Neural crest cell (in vitro differentiated cells): ENCODE data around the gene HPD. TPM values are rescaled to one million over a fixed set of nuclear protein-coding genes. Genes with fewer than 3 reads are reported as not detected.
A peak's percentile ranks its signal among the peaks of the same experiment; 100 is the strongest.

ENCODE experiments used
- DNase-seq: peaks from one replicate; pipeline ENCODE4 v3.0.0; 2021; ENCODE audit warnings: low read depth, mixed read lengths, low spot score
- H3K27ac Mint-ChIP-seq: one replicate; pipeline ENCODE4 v1.8.0; 2021; ENCODE audit warnings: mild to moderate bottlenecking, mixed read lengths; ENCODE audit not compliant: unreplicated experiment
- H3K27me3 Mint-ChIP-seq: 2 replicates; pipeline ENCODE4 v1.8.0; 2021; ENCODE audit warnings: low read depth, mild to moderate bottlenecking, mixed read lengths
- H3K36me3 Mint-ChIP-seq: 2 replicates; pipeline ENCODE4 v1.8.0; 2021; ENCODE audit warnings: low read depth, mild to moderate bottlenecking, mixed read lengths
- H3K4me1 Mint-ChIP-seq: 2 replicates; pipeline ENCODE4 v1.8.0; 2021; ENCODE audit warnings: mixed read lengths
- H3K4me3 Mint-ChIP-seq: one replicate; pipeline ENCODE4 v1.8.0; 2021; ENCODE audit warnings: mild to moderate bottlenecking, mixed read lengths
- H3K9me3 Mint-ChIP-seq: 2 replicates; pipeline ENCODE4 v1.8.0; 2021; ENCODE audit warnings: mixed read lengths
- CTCF ChIP-seq: fragments of 200-600 bp; sonication (generic); conservative IDR thresholded peaks from 2 replicates; pipeline ENCODE4 v1.5.0; 2021; ENCODE audit warnings: antibody characterized with exemption, mild to moderate bottlenecking
- long read RNA-seq: library from polyadenylated mRNA; unstranded; transcript quantifications from one replicate; pipeline ENCODE4 v2.0.0, GENCODE V29; 2020
- total RNA-seq: library from RNA; stranded (reverse); gene quantifications from 2 replicates; pipeline ENCODE4 v1.2.1, GENCODE V29; 2021

The HPD gene
- total RNA-seq = 0.21 TPM in 1 of 2 replicates, not detected in the other
- long read RNA-seq = 0 reads

GRCh38 chr12:121858662-121859572 is at the start of gene HPD:
TSS of gene HPD (minus strand) at chr12:121858859. CDS start at chr12:121858823, 36 bp downstream.
- H3K4me1 Mint-ChIP-seq = peaks cover 34% of the 10 kb centered on the region
- no peak for TF ChIP-seq CTCF
- no peaks in the 10 kb centered on the region for H3K9me3 Mint-ChIP-seq
- peak within 1 kb of the TSS; percentile 97 for H3K27ac Mint-ChIP-seq
- H3K4me3 Mint-ChIP-seq = no peak within 1 kb of the TSS
- no peak for DNase-seq
- no peaks in the 10 kb centered on the region for H3K27me3 Mint-ChIP-seq
- H3K36me3 Mint-ChIP-seq = no peaks in the 10 kb centered on the region

DNA sequence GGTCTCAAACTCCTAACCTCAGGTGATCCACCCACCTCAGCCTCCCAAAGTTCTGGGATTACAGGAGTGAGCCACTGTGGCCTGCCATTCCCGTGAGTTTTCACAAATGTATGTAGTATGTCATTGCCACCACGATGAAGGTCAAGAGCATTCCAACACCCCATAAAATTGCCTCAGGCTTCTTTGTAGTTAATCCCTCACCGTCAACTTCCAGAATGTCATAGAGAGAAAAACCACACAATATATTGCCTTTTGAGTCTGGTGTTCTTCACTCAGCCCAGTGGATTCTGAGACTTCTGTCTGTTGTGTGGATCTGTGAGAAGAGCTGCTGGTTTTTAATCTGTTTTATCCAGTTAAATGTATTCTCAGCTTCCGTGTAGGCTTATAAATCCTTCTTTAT is 47.1 kb upstream of the HPD start:
- no peak overlapping the region for H3K27ac Mint-ChIP-seq
- no peak overlapping the region for H3K4me3 Mint-ChIP-seq
- TF ChIP-seq CTCF = no peak
- DNase-seq = no peak
- peaks cover 22% of the 10 kb centered on the region for H3K36me3 Mint-ChIP-seq
- no peaks in the 10 kb centered on the region for H3K9me3 Mint-ChIP-seq
- no peaks in the 10 kb centered on the region for H3K27me3 Mint-ChIP-seq
- H3K4me1 Mint-ChIP-seq = peaks cover 6% of the 10 kb centered on the region

DNA sequence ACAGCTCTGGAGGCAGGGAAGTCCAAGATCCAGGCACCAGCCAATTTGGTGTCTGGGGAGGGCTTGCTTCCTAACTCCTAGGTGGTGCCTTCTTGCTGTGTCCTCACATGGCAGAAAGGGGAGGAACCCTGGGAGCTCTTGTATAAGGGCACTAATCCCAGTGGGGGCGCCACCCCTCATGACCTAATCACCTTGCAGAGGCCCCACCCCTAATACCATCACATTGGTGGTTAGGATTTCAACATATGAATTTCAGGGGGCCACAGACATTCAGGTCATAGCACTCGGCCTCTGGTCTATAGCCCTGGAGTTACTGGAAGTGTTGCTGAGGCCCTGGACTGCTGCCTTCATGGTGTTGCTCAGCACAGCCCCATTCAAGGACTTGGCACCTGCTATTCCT is 44.5 kb upstream of the HPD start:
- no peaks in the 10 kb centered on the region for H3K9me3 Mint-ChIP-seq
- DNase-seq = no peak
- H3K36me3 Mint-ChIP-seq = peaks cover 12% of the 10 kb centered on the region
- TF ChIP-seq CTCF = no peak
- no peaks in the 10 kb centered on the region for H3K27me3 Mint-ChIP-seq
- H3K27ac Mint-ChIP-seq = no peak overlapping the region
- H3K4me3 Mint-ChIP-seq = no peak overlapping the region
- H3K4me1 Mint-ChIP-seq = no peaks in the 10 kb centered on the region

GRCh38 chr12:121899590-121899989 is 40.9 kb upstream of the HPD start:
- H3K4me1 Mint-ChIP-seq = no peaks in the 10 kb centered on the region
- no peaks in the 10 kb centered on the region for H3K27me3 Mint-ChIP-seq
- TF ChIP-seq CTCF = no peak
- no peaks in the 10 kb centered on the region for H3K9me3 Mint-ChIP-seq
- no peak overlapping the region for H3K27ac Mint-ChIP-seq
- no peak for DNase-seq
- no peak overlapping the region for H3K4me3 Mint-ChIP-seq
- H3K36me3 Mint-ChIP-seq = peaks cover 12% of the 10 kb centered on the region

GRCh38 chr12:121898287-121898686 is 39.6 kb upstream of the HPD start:
- H3K4me3 Mint-ChIP-seq = no peak overlapping the region
- H3K9me3 Mint-ChIP-seq = no peaks in the 10 kb centered on the region
- H3K27ac Mint-ChIP-seq = no peak overlapping the region
- H3K36me3 Mint-ChIP-seq = peaks cover 12% of the 10 kb centered on the region
- no peak for TF ChIP-seq CTCF
- DNase-seq = no peak
- H3K27me3 Mint-ChIP-seq = no peaks in the 10 kb centered on the region
- H3K4me1 Mint-ChIP-seq = peaks cover 9% of the 10 kb centered on the region
